Measurements from ENCODE around the gene KIAA0825. TPM values are rescaled to one million over a fixed set of nuclear protein-coding genes. Genes with fewer than 3 reads are reported as not detected.

The KIAA0825 gene
- total RNA-seq, 1 experiment from 2014 or later, result 1.3 TPM

DNA sequence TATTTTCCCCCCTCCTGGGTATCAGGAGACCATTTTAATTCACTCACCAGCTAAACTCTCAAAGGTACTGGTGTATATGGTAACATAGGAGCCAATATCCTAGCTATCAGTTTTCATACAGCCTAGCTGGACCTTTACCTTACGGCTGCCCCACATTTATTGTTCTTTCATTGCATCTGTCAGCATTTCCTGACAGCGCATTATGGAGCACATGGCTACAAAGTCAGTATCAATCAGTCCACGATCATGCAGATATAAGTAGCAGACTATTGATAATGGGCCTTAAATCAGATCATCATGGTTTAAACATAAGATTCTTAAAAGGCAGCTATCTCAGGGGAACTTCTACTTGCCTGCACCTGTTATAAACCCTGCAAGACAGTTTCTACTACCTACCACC, 304.7 kb downstream of the KIAA0825 start:
- DNase-seq (ENCODE audit: low spot score), result no peak
- H3K9me3 Mint-ChIP-seq, result no peaks in the 10 kb centered on the region
- CTCF ChIA-PET, result no interaction called here
- TF ChIP-seq, protein P1, sequence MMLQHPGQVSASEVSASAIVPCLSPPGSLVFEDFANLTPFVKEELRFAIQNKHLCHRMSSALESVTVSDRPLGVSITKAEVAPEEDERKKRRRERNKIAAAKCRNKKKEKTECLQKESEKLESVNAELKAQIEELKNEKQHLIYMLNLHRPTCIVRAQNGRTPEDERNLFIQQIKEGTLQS (CRISPR knock-in tag; conservative IDR thresholded peaks at IDR 0.05), result no peak
- TF ChIP-seq ZNF281 (CRISPR knock-in tag; IDR thresholded peaks at IDR 0.05) (no peak), ZNF263 (CRISPR knock-in tag; IDR thresholded peaks at IDR 0.05; ENCODE audit: low read depth) (no peak), TP53 (CRISPR knock-in tag; IDR thresholded peaks at IDR 0.05) (no peak), SMAD4 (CRISPR knock-in tag; IDR thresholded peaks at IDR 0.05) (no peak), ZBTB43 (CRISPR knock-in tag; IDR thresholded peaks at IDR 0.05) (no peak), JAZF1 (CRISPR knock-in tag; IDR thresholded peaks at IDR 0.05) (no peak), ARID4B (CRISPR knock-in tag; IDR thresholded peaks at IDR 0.05; ENCODE audit: borderline replicate concordance) (no peak), ELF4 (CRISPR knock-in tag; IDR thresholded peaks at IDR 0.05; ENCODE audit: low read depth) (no peak), NR1H2 (CRISPR knock-in tag; IDR thresholded peaks at IDR 0.05) (no peak), RELA (CRISPR knock-in tag; IDR thresholded peaks at IDR 0.05; ENCODE audit: borderline replicate concordance) (no peak)
- TF ChIP-seq, protein P2, sequence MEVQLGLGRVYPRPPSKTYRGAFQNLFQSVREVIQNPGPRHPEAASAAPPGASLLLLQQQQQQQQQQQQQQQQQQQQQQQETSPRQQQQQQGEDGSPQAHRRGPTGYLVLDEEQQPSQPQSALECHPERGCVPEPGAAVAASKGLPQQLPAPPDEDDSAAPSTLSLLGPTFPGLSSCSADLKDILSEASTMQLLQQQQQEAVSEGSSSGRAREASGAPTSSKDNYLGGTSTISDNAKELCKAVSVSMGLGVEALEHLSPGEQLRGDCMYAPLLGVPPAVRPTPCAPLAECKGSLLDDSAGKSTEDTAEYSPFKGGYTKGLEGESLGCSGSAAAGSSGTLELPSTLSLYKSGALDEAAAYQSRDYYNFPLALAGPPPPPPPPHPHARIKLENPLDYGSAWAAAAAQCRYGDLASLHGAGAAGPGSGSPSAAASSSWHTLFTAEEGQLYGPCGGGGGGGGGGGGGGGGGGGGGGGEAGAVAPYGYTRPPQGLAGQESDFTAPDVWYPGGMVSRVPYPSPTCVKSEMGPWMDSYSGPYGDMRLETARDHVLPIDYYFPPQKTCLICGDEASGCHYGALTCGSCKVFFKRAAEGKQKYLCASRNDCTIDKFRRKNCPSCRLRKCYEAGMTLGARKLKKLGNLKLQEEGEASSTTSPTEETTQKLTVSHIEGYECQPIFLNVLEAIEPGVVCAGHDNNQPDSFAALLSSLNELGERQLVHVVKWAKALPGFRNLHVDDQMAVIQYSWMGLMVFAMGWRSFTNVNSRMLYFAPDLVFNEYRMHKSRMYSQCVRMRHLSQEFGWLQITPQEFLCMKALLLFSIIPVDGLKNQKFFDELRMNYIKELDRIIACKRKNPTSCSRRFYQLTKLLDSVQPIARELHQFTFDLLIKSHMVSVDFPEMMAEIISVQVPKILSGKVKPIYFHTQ (CRISPR knock-in tag; IDR thresholded peaks at IDR 0.05), result no peak
- TF ChIP-seq, protein P3, sequence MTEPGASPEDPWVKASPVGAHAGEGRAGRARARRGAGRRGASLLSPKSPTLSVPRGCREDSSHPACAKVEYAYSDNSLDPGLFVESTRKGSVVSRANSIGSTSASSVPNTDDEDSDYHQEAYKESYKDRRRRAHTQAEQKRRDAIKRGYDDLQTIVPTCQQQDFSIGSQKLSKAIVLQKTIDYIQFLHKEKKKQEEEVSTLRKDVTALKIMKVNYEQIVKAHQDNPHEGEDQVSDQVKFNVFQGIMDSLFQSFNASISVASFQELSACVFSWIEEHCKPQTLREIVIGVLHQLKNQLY (CRISPR knock-in tag; IDR thresholded peaks at IDR 0.05), result no peak
- TF ChIP-seq, protein P4, sequence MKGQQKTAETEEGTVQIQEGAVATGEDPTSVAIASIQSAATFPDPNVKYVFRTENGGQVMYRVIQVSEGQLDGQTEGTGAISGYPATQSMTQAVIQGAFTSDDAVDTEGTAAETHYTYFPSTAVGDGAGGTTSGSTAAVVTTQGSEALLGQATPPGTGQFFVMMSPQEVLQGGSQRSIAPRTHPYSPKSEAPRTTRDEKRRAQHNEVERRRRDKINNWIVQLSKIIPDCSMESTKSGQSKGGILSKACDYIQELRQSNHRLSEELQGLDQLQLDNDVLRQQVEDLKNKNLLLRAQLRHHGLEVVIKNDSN (CRISPR knock-in tag; IDR thresholded peaks at IDR 0.05), result no peak
- TF ChIP-seq, protein P5, sequence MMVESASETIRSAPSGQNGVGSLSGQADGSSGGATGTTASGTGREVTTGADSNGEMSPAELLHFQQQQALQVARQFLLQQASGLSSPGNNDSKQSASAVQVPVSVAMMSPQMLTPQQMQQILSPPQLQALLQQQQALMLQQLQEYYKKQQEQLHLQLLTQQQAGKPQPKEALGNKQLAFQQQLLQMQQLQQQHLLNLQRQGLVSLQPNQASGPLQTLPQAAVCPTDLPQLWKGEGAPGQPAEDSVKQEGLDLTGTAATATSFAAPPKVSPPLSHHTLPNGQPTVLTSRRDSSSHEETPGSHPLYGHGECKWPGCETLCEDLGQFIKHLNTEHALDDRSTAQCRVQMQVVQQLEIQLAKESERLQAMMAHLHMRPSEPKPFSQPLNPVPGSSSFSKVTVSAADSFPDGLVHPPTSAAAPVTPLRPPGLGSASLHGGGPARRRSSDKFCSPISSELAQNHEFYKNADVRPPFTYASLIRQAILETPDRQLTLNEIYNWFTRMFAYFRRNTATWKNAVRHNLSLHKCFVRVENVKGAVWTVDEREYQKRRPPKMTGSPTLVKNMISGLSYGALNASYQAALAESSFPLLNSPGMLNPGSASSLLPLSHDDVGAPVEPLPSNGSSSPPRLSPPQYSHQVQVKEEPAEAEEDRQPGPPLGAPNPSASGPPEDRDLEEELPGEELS (CRISPR knock-in tag; IDR thresholded peaks at IDR 0.05), result no peak
- TF ChIP-seq, protein P6, sequence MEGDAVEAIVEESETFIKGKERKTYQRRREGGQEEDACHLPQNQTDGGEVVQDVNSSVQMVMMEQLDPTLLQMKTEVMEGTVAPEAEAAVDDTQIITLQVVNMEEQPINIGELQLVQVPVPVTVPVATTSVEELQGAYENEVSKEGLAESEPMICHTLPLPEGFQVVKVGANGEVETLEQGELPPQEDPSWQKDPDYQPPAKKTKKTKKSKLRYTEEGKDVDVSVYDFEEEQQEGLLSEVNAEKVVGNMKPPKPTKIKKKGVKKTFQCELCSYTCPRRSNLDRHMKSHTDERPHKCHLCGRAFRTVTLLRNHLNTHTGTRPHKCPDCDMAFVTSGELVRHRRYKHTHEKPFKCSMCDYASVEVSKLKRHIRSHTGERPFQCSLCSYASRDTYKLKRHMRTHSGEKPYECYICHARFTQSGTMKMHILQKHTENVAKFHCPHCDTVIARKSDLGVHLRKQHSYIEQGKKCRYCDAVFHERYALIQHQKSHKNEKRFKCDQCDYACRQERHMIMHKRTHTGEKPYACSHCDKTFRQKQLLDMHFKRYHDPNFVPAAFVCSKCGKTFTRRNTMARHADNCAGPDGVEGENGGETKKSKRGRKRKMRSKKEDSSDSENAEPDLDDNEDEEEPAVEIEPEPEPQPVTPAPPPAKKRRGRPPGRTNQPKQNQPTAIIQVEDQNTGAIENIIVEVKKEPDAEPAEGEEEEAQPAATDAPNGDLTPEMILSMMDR (IDR thresholded peaks at IDR 0.05), result no peak

More for the DNA sequence above, 304.7 kb downstream of the KIAA0825 start:
- POLR2A ChIA-PET, result no interaction called here
- Mint-ChIP-seq H3K4me3 (no peak overlapping the region), H3K27ac (0 out of 2 replicates have a peak overlapping the region, but pooled peaks have one; percentile 5), H3K27me3 (ENCODE audit: low read depth) (no peaks in the 10 kb centered on the region), H3K36me3 (no peaks in the 10 kb centered on the region), H3K4me1 (peaks cover 22% of the 10 kb centered on the region)
- no peak for ATAC-seq
